HG02642 (cell line): ENCODE data around the gene ALG8.
A peak's percentile ranks its signal among the peaks of the same experiment; 100 is the strongest.
"Not testable (repeated sequence)": the region's sequence is repeated elsewhere in the genome, so short reads cannot be mapped to it uniquely, and the experiment has no call there.

Experiments
- ATAC-seq: cut with Tn5 transposase; IDR thresholded peaks from one replicate; pipeline ENCODE4 v1.9.1; 2021; ENCODE audit warnings: mild to moderate bottlenecking; ENCODE audit not compliant: unreplicated experiment, poor library complexity

Gene ALG8

GRCh38 chr11:78109081-78110015, 30.1 kb downstream of the ALG8 start:
- ATAC-seq = no peak

DNA sequence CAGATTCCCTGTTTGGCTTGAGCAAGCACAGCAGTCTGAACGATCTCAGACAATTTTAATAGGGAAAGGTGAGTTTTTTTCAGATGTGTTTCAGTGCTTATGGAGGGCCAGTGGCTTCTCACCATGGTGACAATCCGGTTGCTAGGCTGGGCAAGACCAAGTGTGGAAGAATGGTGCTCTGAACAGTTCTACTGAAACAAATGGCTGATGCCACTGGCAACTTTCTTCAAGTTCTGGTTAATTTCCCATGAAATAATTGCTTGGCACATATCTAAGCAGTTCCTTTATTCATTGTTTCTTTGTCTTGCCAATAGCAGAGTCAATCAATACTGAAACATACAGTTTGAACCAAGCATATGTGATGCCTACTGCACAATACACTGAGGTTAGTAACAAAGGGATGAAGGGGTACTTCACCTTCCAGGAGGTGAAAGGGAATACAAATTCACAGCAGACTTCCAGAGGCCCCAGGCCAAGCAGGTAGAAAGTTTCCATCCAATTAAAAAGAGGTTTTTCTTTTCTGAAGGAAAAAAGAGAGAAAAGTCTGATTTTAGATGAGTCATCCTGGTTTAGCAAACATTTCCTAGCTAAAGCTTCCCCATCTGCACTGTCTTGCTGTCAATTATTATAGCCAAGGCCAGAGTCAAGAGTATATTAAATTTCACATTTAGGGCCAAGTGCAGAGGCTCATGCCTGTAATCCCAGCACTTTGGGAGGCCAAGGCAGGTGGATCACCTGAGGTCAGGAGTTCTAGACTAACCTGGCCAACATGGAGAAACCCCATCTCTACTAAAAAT, 38.6 kb downstream of the ALG8 start:
- ATAC-seq = no peak

- no peak for ATAC-seq
Observed at GRCh38 chr11:78100261-78100660, 39.2 kb downstream of the ALG8 start.

- ATAC-seq = no peak
Observed at GRCh38 chr11:78099666-78100065, 39.8 kb downstream of the ALG8 start.

DNA sequence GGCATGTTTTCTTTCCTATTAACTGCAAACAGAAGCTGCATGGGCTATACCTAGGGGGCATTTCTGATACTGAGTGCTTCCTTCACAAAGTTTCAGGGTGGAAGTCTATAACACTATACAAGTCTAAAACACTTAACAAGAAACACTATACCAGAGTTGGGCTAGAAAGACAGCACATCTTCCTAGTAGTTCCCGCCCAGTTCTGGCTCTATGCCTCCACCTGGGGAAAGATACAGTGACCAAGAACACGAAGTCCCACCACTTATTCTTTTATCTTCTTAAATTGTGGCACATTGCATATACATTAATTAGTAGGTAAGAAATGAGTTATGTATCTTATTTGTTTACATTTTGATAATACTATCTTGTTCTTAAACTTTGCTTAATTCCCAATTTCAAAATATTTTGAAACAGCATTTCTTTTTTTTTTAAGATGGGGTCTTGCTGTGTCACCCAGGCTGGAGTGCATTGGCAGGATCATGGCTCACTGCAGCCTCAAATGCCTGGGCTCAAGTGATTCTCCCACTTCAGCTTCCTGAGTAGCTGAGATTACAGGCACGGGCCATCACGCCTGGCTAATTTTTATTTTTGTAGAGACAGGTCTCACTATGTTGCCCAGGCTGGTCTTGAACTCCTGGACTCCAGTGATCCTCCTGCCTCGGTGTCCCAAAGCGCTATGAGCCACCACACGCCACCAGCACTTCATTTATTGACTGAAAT, 41.6 kb downstream of the ALG8 start:
- no peak for ATAC-seq

DNA sequence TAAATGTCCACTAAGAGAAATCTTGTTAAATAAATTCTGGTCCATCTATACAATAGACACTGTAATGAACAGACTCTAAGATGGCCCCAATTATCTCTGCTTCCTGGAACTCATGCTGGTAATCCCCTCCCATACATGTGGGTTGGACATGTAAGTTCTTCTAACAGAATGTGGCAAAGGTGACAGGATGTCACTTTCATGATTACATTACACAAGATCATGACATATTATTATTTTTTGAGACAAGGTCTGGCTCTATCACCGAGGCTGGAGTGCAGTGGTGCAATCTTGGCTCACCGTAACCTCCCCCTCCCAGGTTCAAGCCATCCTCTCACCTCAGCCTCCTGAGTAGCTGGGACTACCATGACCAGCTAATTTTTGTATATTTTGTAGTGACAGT, 45.2 kb downstream of the ALG8 start:
- no peak for ATAC-seq

DNA sequence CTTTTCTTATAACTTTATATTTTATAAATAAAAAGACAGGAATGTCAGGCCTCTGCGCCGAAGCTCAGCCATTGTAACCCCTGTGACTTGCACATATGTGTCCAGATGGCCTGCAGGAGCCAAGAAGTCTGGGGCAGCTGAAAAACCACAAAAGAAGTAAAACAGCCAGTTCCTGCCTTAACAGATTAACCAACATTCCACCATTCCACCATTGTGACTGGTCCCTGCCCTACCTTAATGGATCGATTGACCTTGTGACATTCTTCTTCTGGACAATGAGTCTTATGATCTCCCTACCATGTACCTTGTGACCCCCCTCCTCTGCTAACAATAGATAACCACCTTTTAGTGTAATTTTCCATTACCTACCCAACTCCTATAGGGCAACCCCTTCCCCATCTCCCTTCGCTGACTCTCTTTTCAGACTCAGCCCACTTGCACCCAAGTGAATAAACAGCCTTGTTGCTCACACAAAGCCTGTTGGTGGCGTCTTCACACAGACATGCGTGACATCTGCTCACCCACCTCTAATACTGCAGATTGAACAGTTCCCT, 52.8 kb downstream of the ALG8 start:
- ATAC-seq = not testable (repeated sequence)

GRCh38 chr11:78085972-78086371, 53.5 kb downstream of the ALG8 start:
- no peak for ATAC-seq

GRCh38 chr11:78084506-78084905, 54.9 kb downstream of the ALG8 start:
- not testable (repeated sequence) for ATAC-seq

- ATAC-seq = no peak
Observed at GRCh38 chr11:78083021-78083420, 56.4 kb downstream of the ALG8 start.

DNA sequence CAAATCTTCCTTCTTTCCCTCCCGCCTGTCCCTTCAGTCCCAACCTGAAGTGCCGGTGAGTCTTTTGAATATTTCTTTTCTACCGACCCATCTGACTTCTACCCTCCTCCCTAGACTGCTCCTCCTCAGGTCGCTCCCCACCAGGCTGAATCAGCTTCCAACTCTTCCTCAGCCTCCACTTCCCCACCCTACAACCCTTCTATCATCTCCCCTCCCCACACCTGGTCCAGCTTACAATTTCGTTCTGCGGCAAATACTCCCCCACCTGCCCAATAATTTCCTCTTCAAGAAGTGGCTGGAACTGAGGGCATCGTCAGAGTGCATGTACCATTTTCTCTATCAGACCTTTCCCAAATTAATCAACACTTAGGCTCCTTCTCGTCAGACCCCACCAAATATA, 57.3 kb downstream of the ALG8 start:
- no peak for ATAC-seq

- ATAC-seq = no peak
Observed at GRCh38 chr11:78081583-78081982, 57.8 kb downstream of the ALG8 start.

- ATAC-seq = no peak
Observed at GRCh38 chr11:78080818-78081495, 58.5 kb downstream of the ALG8 start.

DNA sequence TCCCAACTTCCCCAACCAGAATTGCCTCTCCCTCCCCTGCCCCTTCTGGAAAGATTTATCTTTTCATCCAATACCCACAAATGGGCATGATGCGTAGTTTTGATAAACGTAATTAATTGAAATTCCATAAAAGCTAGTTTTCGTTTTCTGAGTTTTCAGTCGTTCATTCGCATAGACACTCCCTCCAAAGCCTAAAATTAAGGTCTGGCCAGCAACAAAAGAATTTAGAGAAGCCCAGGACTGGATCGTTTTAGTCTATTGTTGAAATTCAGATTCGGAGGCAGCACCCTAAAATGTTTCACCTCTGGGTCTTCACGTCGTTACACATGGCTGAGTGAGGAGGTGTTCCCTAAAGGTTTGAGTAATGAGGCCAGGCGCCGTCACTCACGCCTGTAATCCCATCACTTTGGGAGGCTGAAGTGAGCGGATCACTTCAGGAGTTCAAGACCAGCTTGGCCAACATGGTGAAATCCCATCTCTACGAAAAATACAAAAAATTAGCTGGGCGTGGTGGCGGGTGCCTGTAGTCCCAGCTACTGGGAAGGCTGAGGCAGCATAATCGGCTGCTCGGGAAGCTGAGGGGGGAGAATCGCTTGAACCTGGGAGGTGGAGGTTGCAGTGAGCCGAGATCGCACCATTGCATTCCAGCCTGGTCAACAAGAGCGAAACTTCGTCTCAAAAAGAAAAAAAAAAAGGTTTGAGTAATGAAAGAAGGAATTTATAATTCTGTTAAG, 59.2 kb downstream of the ALG8 start:
- ATAC-seq = no peak

- ATAC-seq = peak; percentile 91
Observed at GRCh38 chr11:78079232-78080083, 60.0 kb downstream of the ALG8 start, which contains the start of gene NDUFC2. NDUFC2 (minus strand) TSS chr11:78079862; CDS start chr11:78079744, 118 bp downstream.

- no peak for ATAC-seq
Observed at GRCh38 chr11:78078218-78079167, 60.9 kb downstream of the ALG8 start.

- ATAC-seq = not testable (repeated sequence)
Observed at GRCh38 chr11:78077592-78077991, 61.8 kb downstream of the ALG8 start.
